ENCODE measurements around the gene ORC3.
A peak's percentile ranks its signal among the peaks of the same experiment; 100 is the strongest.
"Not testable (repeated sequence)": the region's sequence is repeated elsewhere in the genome, so short reads cannot be mapped to it uniquely, and the experiment has no call there.

The ORC3 gene

GRCh38 chr6:87699576-87699975 is 109.6 kb downstream of the ORC3 start:
- DNase-seq: no peak

- DNase-seq: no peak
Observed at GRCh38 chr6:87700397-87701343, 110.7 kb downstream of the ORC3 start.

- no peak for DNase-seq
Observed at GRCh38 chr6:87701344-87701675, 111.4 kb downstream of the ORC3 start.

GRCh38 chr6:87701676-87702588 is 112.0 kb downstream of the ORC3 start, which contains the start of gene AKIRIN2:
Gene AKIRIN2, minus strand, starts transcription at chr6:87702233. Its CDS starts 549 bp downstream, at chr6:87701684.
- peak; percentile 93 for DNase-seq

GRCh38 chr6:87702589-87702945 is 112.6 kb downstream of the ORC3 start:
- no peak for DNase-seq

- DNase-seq: not testable (repeated sequence)
Observed at GRCh38 chr6:87703039-87703438, 113.1 kb downstream of the ORC3 start.

- DNase-seq: no peak
Observed at GRCh38 chr6:87705070-87705691, 115.2 kb downstream of the ORC3 start.

GRCh38 chr6:87706187-87706966 is 116.4 kb downstream of the ORC3 start:
- DNase-seq: no peak

- not testable (repeated sequence) for DNase-seq
Observed at GRCh38 chr6:87708581-87709427, 118.9 kb downstream of the ORC3 start.

GRCh38 chr6:87710090-87710489 is 120.2 kb downstream of the ORC3 start:
- DNase-seq: no peak

- DNase-seq: not testable (repeated sequence)
Observed at GRCh38 chr6:87712713-87713112, 122.8 kb downstream of the ORC3 start.

- no peak for DNase-seq
Observed at GRCh38 chr6:87714093-87714842, 124.3 kb downstream of the ORC3 start.
